Testis (tissue), 3 donors: ENCODE data around the gene SPAG17. TPM values are rescaled to one million over a fixed set of nuclear protein-coding genes. Genes with fewer than 3 reads are reported as not detected.
A peak's percentile ranks its signal among the peaks of the same experiment; 100 is the strongest.

ENCODE experiments used
- DNase-seq: peaks from one replicate; pipeline ENCODE4 v3.0.0-alpha.2; 2019
- H3K27ac ChIP-seq, 2 donors: fragments of 200-600 bp; sonication (generic); one replicate each; pipeline ENCODE4 v1.5.1; 2019
- H3K27me3 ChIP-seq: fragments of 200-600 bp; sonication (generic); one replicate; pipeline ENCODE4 v1.5.1; 2019
- H3K36me3 ChIP-seq: fragments of 200-600 bp; sonication (generic); one replicate; pipeline ENCODE4 v1.5.1; 2017; ENCODE audit warnings: low read depth; ENCODE audit errors: missing control alignments
- H3K4me1 ChIP-seq: fragments of 200-600 bp; sonication (generic); one replicate; pipeline ENCODE4 v1.5.1; 2019
- H3K4me3 ChIP-seq, 2 donors: fragments of 200-600 bp; sonication (generic); one replicate each; pipeline ENCODE4 v1.5.1; 2017 to 2019
- H3K9me3 ChIP-seq: fragments of 200-600 bp; sonication (generic); one replicate; pipeline ENCODE4 v1.5.1; 2017
- POLR2A ChIP-seq: fragments of 450-650 bp; IDR thresholded peaks from one replicate; pipeline ENCODE4 v1.6.1; 2017; ENCODE audit warnings: antibody characterized with exemption, mild to moderate bottlenecking, moderate library complexity
- WGBS, 2 donors: methylation state at CpG; one replicate each; pipeline ENCODE4 v1.1.5; 2018; 5-methylcytosine and 5-hydroxymethylcytosine counted together
- intact Hi-C: fragments of 100-400 bp; cut with DNase I; formaldehyde crosslinking; loops from one replicate; pipeline ENCODE4 v1.15.1; 2023; ENCODE audit warnings: low total_unique reads
- polyA plus RNA-seq: library from polyadenylated mRNA; stranded (reverse); fragments of 350-450 nt; fragmentation: Illumina TruSeq; extraction: RNeasy Lipid Tissue Mini Kit (QIAGEN cat#74804); gene quantifications from one replicate; pipeline ENCODE4 v1.2.3, GENCODE V29; 2014; ENCODE audit warnings: low read depth, low replicate concordance; ENCODE audit not compliant: insufficient read depth
- total RNA-seq, 2 donors: library from RNA; depleted of rRNA; stranded (reverse); fragments of >200 nt; gene quantifications; one replicate each; pipeline ENCODE4 v1.2.3, GENCODE V29; 2016
- TF ChIP-seq, protein P1 (sequence below), 3 experiments: fragments of 450-650 bp in 2 of 3; fragments of 200-600 bp in 1 of 3; sonication (generic) in 1 of 3; IDR thresholded peaks; one replicate each; pipeline ENCODE4 v1.5.1; 2016 to 2019; ENCODE audit warnings: antibody characterized with exemption in 3 of 3, mild to moderate bottlenecking in 2 of 3, moderate library complexity in 1 of 3

The SPAG17 gene
- total and polyA plus RNA-seq, 3 donors from 2014 or later: 34.6 to 95.7 (median 38.7) TPM

DNA sequence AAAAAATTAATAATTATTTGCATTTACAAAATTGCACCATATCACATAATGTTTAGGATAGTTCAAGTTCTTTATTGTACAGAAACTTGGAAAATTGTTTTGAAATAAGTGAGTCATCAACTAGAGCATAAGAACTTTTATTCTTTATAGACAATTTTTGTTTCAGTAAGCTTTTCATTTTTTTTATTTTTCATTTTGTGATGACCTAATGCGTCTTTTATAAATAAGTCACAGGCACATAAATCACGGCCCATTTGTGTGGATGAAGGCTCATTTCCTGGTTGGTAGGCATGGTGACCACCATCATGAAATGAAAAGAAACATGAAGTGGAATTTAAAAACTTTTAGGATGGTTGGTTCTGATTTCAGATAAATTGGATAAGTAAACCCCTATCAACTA is 39.3 kb downstream of the SPAG17 start:
- H3K9me3 ChIP-seq: no peaks in the 10 kb centered on the region
- H3K27ac ChIP-seq: no peak overlapping the region
- no peak for DNase-seq
- no peaks in the 10 kb centered on the region for H3K27me3 ChIP-seq
- TF ChIP-seq, protein P1, sequence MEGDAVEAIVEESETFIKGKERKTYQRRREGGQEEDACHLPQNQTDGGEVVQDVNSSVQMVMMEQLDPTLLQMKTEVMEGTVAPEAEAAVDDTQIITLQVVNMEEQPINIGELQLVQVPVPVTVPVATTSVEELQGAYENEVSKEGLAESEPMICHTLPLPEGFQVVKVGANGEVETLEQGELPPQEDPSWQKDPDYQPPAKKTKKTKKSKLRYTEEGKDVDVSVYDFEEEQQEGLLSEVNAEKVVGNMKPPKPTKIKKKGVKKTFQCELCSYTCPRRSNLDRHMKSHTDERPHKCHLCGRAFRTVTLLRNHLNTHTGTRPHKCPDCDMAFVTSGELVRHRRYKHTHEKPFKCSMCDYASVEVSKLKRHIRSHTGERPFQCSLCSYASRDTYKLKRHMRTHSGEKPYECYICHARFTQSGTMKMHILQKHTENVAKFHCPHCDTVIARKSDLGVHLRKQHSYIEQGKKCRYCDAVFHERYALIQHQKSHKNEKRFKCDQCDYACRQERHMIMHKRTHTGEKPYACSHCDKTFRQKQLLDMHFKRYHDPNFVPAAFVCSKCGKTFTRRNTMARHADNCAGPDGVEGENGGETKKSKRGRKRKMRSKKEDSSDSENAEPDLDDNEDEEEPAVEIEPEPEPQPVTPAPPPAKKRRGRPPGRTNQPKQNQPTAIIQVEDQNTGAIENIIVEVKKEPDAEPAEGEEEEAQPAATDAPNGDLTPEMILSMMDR (IDR thresholded peaks at IDR 0.05): no peak
- TF ChIP-seq POLR2A: no peak
- no peaks in the 10 kb centered on the region for H3K4me1 ChIP-seq
- H3K4me3 ChIP-seq: no peak overlapping the region
- H3K36me3 ChIP-seq: no peaks in the 10 kb centered on the region
- intact Hi-C loops: no loop called here
- 57 to 79% methylated on average over 2 of the region's 2 CpGs for WGBS, 2 donors

DNA sequence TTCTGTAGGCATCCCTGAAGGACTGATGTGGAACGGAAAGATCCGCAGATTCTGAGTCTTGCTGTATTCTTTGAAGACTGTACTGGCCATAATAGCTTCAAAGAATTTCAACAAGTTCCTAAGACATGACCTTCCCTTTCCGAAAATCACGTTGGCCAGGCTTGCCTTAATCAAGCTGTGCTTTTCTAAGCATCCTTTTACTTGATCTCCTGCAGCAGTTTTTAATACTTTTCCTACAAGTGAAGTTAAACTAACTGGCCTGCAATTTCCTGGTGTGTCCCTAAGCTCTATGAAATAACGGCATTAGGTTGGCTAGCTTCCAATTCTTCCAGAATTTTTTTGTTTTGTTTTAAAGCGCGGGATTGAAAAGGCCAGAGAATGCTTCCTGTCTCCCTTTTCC is 40.3 kb downstream of the SPAG17 start:
- DNase-seq: no peak
- intact Hi-C loops: no loop called here
- no peaks in the 10 kb centered on the region for H3K9me3 ChIP-seq
- no peaks in the 10 kb centered on the region for H3K4me1 ChIP-seq
- H3K4me3 ChIP-seq: no peak overlapping the region
- WGBS, 2 donors: 28 to 30% methylated on average over 7 of the region's 7 CpGs
- TF ChIP-seq POLR2A: no peak
- TF ChIP-seq, protein P1 (IDR thresholded peaks at IDR 0.05): no peak
- no peaks in the 10 kb centered on the region for H3K27me3 ChIP-seq
- no peaks in the 10 kb centered on the region for H3K36me3 ChIP-seq
- peak overlapping the region in 1 of 2 donors; percentile 46 for H3K27ac ChIP-seq

DNA sequence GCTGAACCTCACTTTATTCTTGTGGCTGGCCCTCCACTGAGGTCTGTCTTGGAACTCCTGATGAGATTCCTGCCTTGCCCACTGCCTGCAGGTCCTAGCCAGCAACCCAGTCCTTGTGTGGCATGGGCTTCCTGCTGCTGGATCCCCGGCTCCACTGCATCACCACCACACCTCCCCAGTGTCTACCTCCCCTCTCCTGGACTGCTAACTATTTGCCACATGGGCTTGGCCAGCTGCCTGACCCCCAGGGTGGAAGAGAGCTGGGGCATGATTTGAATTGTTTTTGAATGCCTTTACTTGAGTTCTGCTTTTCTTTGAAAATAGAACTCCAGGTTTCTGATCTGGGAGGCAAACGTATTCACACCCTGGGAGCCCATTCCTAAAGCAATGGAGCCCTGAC is 41.2 kb downstream of the SPAG17 start:
- DNase-seq: no peak
- Histone ChIP-seq H3K4me3 (no peak overlapping the region), H3K36me3 (no peaks in the 10 kb centered on the region), H3K9me3 (no peaks in the 10 kb centered on the region), H3K27me3 (no peaks in the 10 kb centered on the region), H3K4me1 (no peaks in the 10 kb centered on the region), H3K27ac (no peak overlapping the region)
- 57 to 73% methylated on average over 2 of the region's 2 CpGs for WGBS, 2 donors
- intact Hi-C loops: no loop called here
- no peak for TF ChIP-seq POLR2A
- TF ChIP-seq, protein P1 (IDR thresholded peaks at IDR 0.05): no peak

DNA sequence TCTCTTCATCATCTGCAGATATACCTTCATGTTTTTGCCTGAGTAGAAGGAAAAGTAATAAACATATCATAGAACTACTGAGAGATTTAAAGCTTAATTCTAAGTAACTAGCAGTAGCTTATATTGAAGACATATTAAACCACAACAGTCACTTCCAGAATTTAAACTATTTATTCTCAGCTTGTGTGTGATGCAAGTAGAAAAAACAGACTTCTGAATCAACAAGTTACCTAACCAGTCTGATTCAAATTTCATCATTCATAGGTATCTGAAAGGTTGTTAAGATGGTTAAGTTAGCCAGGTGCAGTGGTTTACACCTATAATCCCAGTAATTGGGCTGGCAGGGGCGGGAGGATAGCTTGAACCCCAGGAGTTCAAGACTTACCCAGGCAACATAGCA is 41.9 kb downstream of the SPAG17 start:
- 95 to 97% methylated on average over 1 of the region's 1 CpG for WGBS, 2 donors

DNA sequence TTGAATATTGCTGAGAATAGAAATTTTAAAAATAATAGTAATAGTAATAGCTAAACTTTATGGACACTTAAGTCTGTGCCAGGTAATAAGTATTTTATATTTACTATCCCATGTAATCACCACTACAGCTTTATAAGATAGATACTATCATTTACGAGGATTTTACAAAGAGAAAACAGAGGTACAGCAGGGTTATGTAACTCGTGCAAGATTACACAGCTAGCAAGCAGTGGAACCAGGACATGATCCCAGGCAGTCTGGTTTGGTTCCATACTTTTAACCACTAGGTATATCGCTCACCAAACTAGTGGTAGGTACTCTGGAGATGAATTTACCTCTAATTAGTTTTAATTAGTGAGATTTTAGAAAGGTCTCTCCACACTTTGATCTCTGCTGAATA is 42.5 kb downstream of the SPAG17 start:
- H3K4me1 ChIP-seq: no peaks in the 10 kb centered on the region
- no peaks in the 10 kb centered on the region for H3K9me3 ChIP-seq
- 85 to 94% methylated on average over 3 of the region's 3 CpGs for WGBS, 2 donors
- intact Hi-C loops: no loop called here
- no peaks in the 10 kb centered on the region for H3K36me3 ChIP-seq
- H3K27me3 ChIP-seq: no peaks in the 10 kb centered on the region
- H3K4me3 ChIP-seq: no peak overlapping the region
- DNase-seq: no peak
- TF ChIP-seq, protein P1 (IDR thresholded peaks at IDR 0.05): no peak
- no peak for TF ChIP-seq POLR2A
- H3K27ac ChIP-seq: no peak overlapping the region

More for the DNA sequence above, 41.9 kb downstream of the SPAG17 start:
- intact Hi-C loops: no loop called here
- no peak for DNase-seq
- no peaks in the 10 kb centered on the region for H3K9me3 ChIP-seq
- H3K36me3 ChIP-seq: no peaks in the 10 kb centered on the region
- H3K4me1 ChIP-seq: no peaks in the 10 kb centered on the region
- H3K27me3 ChIP-seq: no peaks in the 10 kb centered on the region
- TF ChIP-seq, protein P1 (IDR thresholded peaks at IDR 0.05): no peak
- no peak for TF ChIP-seq POLR2A
- H3K4me3 ChIP-seq: no peak overlapping the region
- H3K27ac ChIP-seq: no peak overlapping the region
